OCI-LY7 (cell line): ENCODE measurements around the gene SOX9.

ENCODE experiments used
- CTCF ChIP-seq: fragments of 200-600 bp; sonication (generic); conservative IDR thresholded peaks from 2 replicates; pipeline ENCODE4 v1.5.1; 2014; ENCODE audit warnings: mild to moderate bottlenecking, antibody characterized with exemption, low read length, moderate library complexity, mixed read lengths
- EZH2phosphoT487 ChIP-seq: fragments of 200-600 bp; sonication (generic); IDR thresholded peaks from 2 replicates; pipeline ENCODE4 v1.6.1; 2018; ENCODE audit warnings: low read depth, borderline replicate concordance, mild to moderate bottlenecking, mixed run types, antibody characterized with exemption, low read length, moderate library complexity, mixed read lengths

DNA sequence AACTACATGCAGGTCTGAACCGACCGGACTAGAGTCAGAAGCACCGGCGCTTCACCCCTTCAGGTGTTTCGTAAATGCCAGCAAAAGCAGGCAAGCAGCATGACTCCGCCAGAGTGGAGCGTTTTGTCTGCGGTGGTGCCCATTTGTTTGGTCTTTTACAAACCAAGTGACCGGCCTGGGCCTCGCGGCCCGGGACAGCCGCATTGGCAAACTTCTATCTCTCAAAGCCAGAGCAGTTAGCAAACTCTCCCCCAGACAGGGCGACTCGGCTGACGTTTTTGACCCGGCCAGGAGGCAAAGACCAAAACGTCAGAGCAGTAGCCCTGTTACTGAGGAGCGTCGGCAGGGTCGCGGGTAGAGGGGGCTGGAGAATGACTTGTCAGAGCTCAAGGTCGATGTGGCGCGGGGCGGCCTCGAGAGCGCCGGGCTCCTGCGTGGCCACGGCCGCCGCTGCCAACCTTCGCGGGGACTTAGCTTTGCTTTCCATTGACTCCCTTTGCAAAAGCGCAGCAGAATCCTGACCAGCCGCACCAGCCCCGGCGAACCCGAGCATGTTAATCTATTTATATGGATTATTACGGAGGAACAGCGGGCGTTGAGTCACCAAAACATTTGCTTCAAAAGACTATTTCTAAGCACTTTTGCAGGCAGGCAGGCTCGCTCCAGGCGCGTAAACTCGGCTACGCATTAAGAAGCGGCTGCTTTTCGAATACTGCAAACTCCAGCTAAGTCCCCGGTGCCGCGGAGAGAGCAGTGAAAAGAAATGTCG is 763 bp upstream of the SOX9 start:
- TF ChIP-seq EZH2phosphoT487 = no peak
- no peak for TF ChIP-seq CTCF
